Endodermal cell (in vitro differentiated cells): ENCODE data around the gene MALSU1. TPM values are rescaled to one million over a fixed set of nuclear protein-coding genes. Genes with fewer than 3 reads are reported as not detected.
A peak's percentile ranks its signal among the peaks of the same experiment; 100 is the strongest.

Experiments
- DNase-seq: peaks from one replicate; pipeline ENCODE4 v3.0.0-alpha.2; 2017
- H3K27ac ChIP-seq: 2 replicates; pipeline ENCODE4 v1.5.1; 2013; ENCODE audit warnings: mild to moderate bottlenecking, low read depth, low read length, moderate library complexity
- H3K27me3 ChIP-seq: 2 replicates; pipeline ENCODE4 v1.6.1; 2013; ENCODE audit warnings: mild to moderate bottlenecking, low read length, moderate library complexity; ENCODE audit not compliant: insufficient read depth, control insufficient read depth, poor library complexity, severe bottlenecking
- H3K36me3 ChIP-seq: 2 replicates; pipeline ENCODE4 v1.7.0; 2013; ENCODE audit warnings: mild to moderate bottlenecking, low read length, moderate library complexity; ENCODE audit not compliant: control insufficient read depth, insufficient read depth
- H3K4me1 ChIP-seq: one replicate; pipeline ENCODE4 v1.7.0; 2013; ENCODE audit warnings: low read length; ENCODE audit not compliant: control insufficient read depth, insufficient read depth
- H3K4me3 ChIP-seq: 2 replicates; pipeline ENCODE4 v1.5.1; 2013; ENCODE audit warnings: mild to moderate bottlenecking, low read length, moderate library complexity
- H3K9ac ChIP-seq: 2 replicates; pipeline ENCODE4 v1.6.1; 2013; ENCODE audit warnings: mild to moderate bottlenecking, low read length, moderate library complexity; ENCODE audit not compliant: poor library complexity, severe bottlenecking; ENCODE audit errors: extremely low read depth
- H3K9me3 ChIP-seq: 2 replicates; pipeline ENCODE4 v1.6.1; 2013; ENCODE audit warnings: mild to moderate bottlenecking, low read length, moderate library complexity; ENCODE audit not compliant: control insufficient read depth
- H3K27ac Mint-ChIP-seq: 2 replicates; pipeline ENCODE4 v1.8.0; 2020; ENCODE audit warnings: mixed read lengths
- H3K27me3 Mint-ChIP-seq: 2 replicates; pipeline ENCODE4 v1.8.0; 2021; ENCODE audit warnings: mild to moderate bottlenecking, mixed read lengths; ENCODE audit not compliant: insufficient read depth
- H3K36me3 Mint-ChIP-seq: 2 replicates; pipeline ENCODE4 v1.8.0; 2020; ENCODE audit warnings: low read depth, mixed read lengths
- H3K4me1 Mint-ChIP-seq: 2 replicates; pipeline ENCODE4 v1.8.0; 2020; ENCODE audit warnings: mixed read lengths
- H3K4me3 Mint-ChIP-seq: 2 replicates; pipeline ENCODE4 v1.8.0; 2020; ENCODE audit warnings: mild to moderate bottlenecking, moderate library complexity, mixed read lengths
- H3K9me3 Mint-ChIP-seq: 2 replicates; pipeline ENCODE4 v1.8.0; 2020; ENCODE audit warnings: mild to moderate bottlenecking, mixed read lengths
- WGBS, 2 experiments: methylation state at CpG; one replicate each; pipeline versions ENCODE4 v1.1.5 to v1.1.7; 2013; ENCODE audit warnings: missing lambda C conversion rate in 2 of 2, mixed read lengths in 1 of 2; ENCODE audit not compliant: insufficient coverage in 1 of 2, insufficient read length in 1 of 2; 5-methylcytosine and 5-hydroxymethylcytosine counted together
- total RNA-seq, 2 donors: library from RNA; stranded (reverse); fragmentation: NEBNext Ultra II Directional in 1 of 2; extraction: Animal tissue kit (Norgen Biotek cat#: 25700) in 1 of 2; gene quantifications; 2 replicates in 1 of 2; 3 replicates in 1 of 2; pipeline ENCODE4 v1.2.1, GENCODE V29; 2021
- TF ChIP-seq, protein P1 (sequence below): fragments of 200-600 bp; sonication (generic); conservative IDR thresholded peaks from 2 replicates; pipeline ENCODE4 v1.5.0; 2021; ENCODE audit warnings: antibody characterized with exemption, mild to moderate bottlenecking

MALSU1 gene
- total RNA-seq, 2 donors from 2014 or later, result 73.5 to 87.4 TPM

DNA sequence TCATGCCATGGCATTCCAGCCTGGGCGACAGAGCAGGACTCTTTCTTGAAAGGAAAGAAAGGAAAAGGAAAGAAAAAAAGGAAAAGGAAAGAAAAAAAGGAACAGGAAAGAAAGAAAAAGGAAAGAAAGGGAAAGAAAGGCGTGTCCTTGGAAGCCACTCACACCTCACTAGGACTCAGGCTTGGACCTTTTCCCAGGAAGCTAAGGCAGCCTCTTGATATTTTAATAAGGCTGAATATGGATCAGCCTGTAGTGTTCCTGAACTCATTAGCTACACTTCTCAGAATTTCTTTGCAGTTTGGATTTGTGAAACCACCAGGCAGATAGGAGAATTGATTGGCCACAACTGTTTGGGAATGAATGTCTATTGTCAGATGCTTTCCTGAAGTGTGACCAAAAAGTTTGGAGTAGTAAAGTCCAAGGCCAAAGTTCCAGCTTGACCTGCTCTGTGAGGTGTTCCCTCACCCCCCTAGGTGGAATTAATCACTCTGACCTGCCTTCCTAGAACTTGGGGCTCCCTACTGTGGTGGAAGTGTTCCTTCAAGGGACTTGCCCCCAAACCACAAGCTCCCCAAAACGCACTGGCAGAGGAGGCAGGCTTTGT, 7.1 kb upstream of the MALSU1 start:
- Mint-ChIP-seq H3K4me3 (no peak overlapping the region), H3K4me1 (peaks cover 2% of the 10 kb centered on the region), H3K27ac (no peak overlapping the region), H3K36me3 (no peaks in the 10 kb centered on the region), H3K27me3 (peaks cover 13% of the 10 kb centered on the region), H3K9me3 (no peaks in the 10 kb centered on the region)
- no peaks in the 10 kb centered on the region for H3K36me3 ChIP-seq
- peaks cover 10% of the 10 kb centered on the region for H3K27me3 ChIP-seq
- no peaks in the 10 kb centered on the region for H3K4me1 ChIP-seq
- TF ChIP-seq, protein P1, sequence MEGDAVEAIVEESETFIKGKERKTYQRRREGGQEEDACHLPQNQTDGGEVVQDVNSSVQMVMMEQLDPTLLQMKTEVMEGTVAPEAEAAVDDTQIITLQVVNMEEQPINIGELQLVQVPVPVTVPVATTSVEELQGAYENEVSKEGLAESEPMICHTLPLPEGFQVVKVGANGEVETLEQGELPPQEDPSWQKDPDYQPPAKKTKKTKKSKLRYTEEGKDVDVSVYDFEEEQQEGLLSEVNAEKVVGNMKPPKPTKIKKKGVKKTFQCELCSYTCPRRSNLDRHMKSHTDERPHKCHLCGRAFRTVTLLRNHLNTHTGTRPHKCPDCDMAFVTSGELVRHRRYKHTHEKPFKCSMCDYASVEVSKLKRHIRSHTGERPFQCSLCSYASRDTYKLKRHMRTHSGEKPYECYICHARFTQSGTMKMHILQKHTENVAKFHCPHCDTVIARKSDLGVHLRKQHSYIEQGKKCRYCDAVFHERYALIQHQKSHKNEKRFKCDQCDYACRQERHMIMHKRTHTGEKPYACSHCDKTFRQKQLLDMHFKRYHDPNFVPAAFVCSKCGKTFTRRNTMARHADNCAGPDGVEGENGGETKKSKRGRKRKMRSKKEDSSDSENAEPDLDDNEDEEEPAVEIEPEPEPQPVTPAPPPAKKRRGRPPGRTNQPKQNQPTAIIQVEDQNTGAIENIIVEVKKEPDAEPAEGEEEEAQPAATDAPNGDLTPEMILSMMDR, result no peak
- no peaks in the 10 kb centered on the region for H3K9me3 ChIP-seq
- H3K27ac ChIP-seq, result no peak overlapping the region
- peak; percentile 26 for DNase-seq
- H3K4me3 ChIP-seq, result no peak overlapping the region
- no peak overlapping the region for H3K9ac ChIP-seq
- 90 to 93% methylated on average over 3 of the region's 3 CpGs for WGBS, 2 experiments

DNA sequence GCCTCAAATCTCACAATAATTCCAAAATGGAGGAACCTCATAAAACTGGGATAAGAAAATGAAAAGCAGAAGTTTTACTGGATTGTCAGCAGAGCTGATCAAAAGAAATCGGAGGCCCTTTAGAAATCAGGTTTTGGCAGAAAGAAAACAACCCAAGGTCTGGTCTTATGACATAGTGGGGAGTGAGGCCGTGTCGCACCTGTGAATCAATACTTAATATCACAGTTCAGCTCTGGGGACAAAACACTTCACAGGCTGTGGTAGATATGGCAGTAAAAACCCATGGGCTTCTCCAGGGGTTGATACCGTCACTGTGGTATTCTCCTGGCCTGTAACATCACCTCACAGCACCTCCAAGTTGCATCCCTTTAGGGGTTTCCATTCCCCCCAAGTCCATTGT, 6.5 kb upstream of the MALSU1 start:
- Histone ChIP-seq H3K27me3 (peaks cover 10% of the 10 kb centered on the region), H3K4me3 (no peak overlapping the region), H3K4me1 (no peaks in the 10 kb centered on the region), H3K27ac (no peak overlapping the region), H3K36me3 (no peaks in the 10 kb centered on the region), H3K9ac (no peak overlapping the region), H3K9me3 (no peaks in the 10 kb centered on the region)
- Mint-ChIP-seq H3K4me1 (peaks cover 2% of the 10 kb centered on the region), H3K9me3 (no peaks in the 10 kb centered on the region), H3K4me3 (no peak overlapping the region), H3K27me3 (peaks cover 14% of the 10 kb centered on the region), H3K27ac (no peak overlapping the region), H3K36me3 (no peaks in the 10 kb centered on the region)
- DNase-seq, result peak; percentile 31
- TF ChIP-seq, protein P1, result no peak
- WGBS, 2 experiments, result 92 to 93% methylated on average over 4 of the region's 4 CpGs

DNA sequence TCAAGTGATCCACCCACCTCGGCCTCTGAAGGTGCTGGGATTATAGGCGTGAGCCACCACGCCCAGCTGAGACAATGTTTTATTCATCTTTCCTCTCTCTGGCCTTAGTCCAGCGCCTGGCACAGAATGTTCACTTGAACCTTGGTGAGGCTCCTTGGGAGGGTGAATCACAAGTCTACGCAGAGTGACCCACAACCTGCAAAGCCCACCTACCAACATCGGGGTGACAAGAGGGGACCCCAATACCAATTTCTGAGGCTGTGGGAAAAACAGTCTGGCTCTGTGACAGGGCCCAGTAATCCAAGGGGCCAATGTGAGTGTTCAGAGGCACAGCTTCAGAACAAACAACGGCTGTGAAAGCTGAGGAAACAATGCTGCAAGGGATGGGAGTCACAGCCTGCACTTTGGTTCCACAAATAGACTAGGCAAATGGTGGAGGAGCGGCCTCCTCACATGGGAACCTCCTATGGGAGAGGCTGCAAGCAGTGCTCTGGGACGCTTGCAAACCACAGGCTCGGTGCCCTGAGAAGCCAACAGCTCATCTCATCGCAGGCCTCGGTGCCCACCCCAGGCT, 5.6 kb upstream of the MALSU1 start:
- H3K4me3 ChIP-seq, result no peak overlapping the region

More for the DNA sequence above, 5.6 kb upstream of the MALSU1 start:
- H3K27me3 ChIP-seq, result peaks cover 10% of the 10 kb centered on the region
- no peaks in the 10 kb centered on the region for H3K4me1 ChIP-seq
- no peak overlapping the region for H3K27ac ChIP-seq
- Mint-ChIP-seq H3K9me3 (no peaks in the 10 kb centered on the region), H3K27ac (peak overlapping the region; percentile 61), H3K27me3 (peaks cover 17% of the 10 kb centered on the region), H3K4me1 (peaks cover 2% of the 10 kb centered on the region), H3K4me3 (no peak overlapping the region), H3K36me3 (no peaks in the 10 kb centered on the region)
- no peaks in the 10 kb centered on the region for H3K36me3 ChIP-seq
- H3K9me3 ChIP-seq, result no peaks in the 10 kb centered on the region
- H3K9ac ChIP-seq, result no peak overlapping the region
- WGBS, 2 experiments, result 91 to 92% methylated on average over 8 to 12 of the region's 12 CpGs
- DNase-seq, result peak; percentile 43
- TF ChIP-seq, protein P1, result no peak
